Aorta (tissue), 5 donors: ENCODE data around the gene CREB3L2. TPM values are rescaled to one million over a fixed set of nuclear protein-coding genes. Genes with fewer than 3 reads are reported as not detected.

ENCODE experiments used
- ATAC-seq: fragments of 200-7000 bp; cut with Tn5 transposase; one replicate; pipeline ENCODE4 v1.9.1; 2022; ENCODE audit warnings: moderate library complexity; ENCODE audit not compliant: low FRiP score
- DNase-seq, 2 donors: peaks; one replicate each; pipeline ENCODE4 v3.0.0-alpha.2; 2020
- H3K27ac ChIP-seq, 2 donors: one replicate each; pipeline ENCODE4 v1.5.1; 2013; ENCODE audit warnings: low read length in 2 of 2, mild to moderate bottlenecking in 2 of 2, moderate library complexity in 2 of 2, control low read depth in 1 of 2, inconsistent platforms in 1 of 2, low read depth in 1 of 2
- H3K27me3 ChIP-seq, 2 donors: one replicate each; pipeline ENCODE4 v1.6.1; 2013; ENCODE audit warnings: control low read depth in 1 of 2, low read length in 1 of 2, mild to moderate bottlenecking in 1 of 2, moderate library complexity in 1 of 2; ENCODE audit not compliant: insufficient read depth in 2 of 2, control insufficient read depth in 1 of 2
- H3K36me3 ChIP-seq, 2 donors: one replicate each; pipeline ENCODE4 v1.6.1; 2013; ENCODE audit warnings: control low read depth in 1 of 2, low read length in 1 of 2, mild to moderate bottlenecking in 1 of 2; ENCODE audit not compliant: insufficient read depth in 2 of 2, control insufficient read depth in 1 of 2
- H3K4me1 ChIP-seq, 2 donors: one replicate each; pipeline ENCODE4 v1.6.1; 2013; ENCODE audit warnings: low read length in 2 of 2, control low read depth in 1 of 2, mild to moderate bottlenecking in 1 of 2, moderate library complexity in 1 of 2; ENCODE audit not compliant: insufficient read depth in 2 of 2, control insufficient read depth in 1 of 2
- H3K4me3 ChIP-seq, 2 donors: one replicate each; pipeline ENCODE4 v1.5.1; 2013; ENCODE audit warnings: low read length in 2 of 2, control low read depth in 1 of 2, mild to moderate bottlenecking in 1 of 2
- H3K9me3 ChIP-seq: one replicate; pipeline ENCODE4 v1.6.1; 2013; ENCODE audit warnings: mild to moderate bottlenecking, low read length; ENCODE audit not compliant: control insufficient read depth
- WGBS, 2 donors: extraction: QIAGEN DNeasy Blood & Tissue Kit; methylation state at CpG; one replicate each; pipeline ENCODE4 v1.1.7; 2013; 5-methylcytosine and 5-hydroxymethylcytosine counted together
- intact Hi-C, 2 donors: fragments of 100-400 bp; cut with DNase I; formaldehyde crosslinking; loops; one replicate each; pipeline versions ENCODE4 v1.14.2 to v1.15.0; 2022
- polyA plus RNA-seq, 2 donors: library from polyadenylated mRNA; stranded (reverse); fragments of 200-250 nt; gene quantifications; one replicate each; pipeline ENCODE4 v1.2.3, GENCODE V29; 2013
- total RNA-seq, 2 donors: library from RNA; stranded (reverse); fragmentation: NEBNext Ultra II Directional; extraction: Animal tissue kit (Norgen Biotek cat#: 25700); gene quantifications; one replicate each; pipeline ENCODE4 v1.2.1, GENCODE V29; 2021
- donor health status: healthy with polysubstance abuse.
- donor health status: Bipolar disorder and iron deficiency.
- donor health status: DM: no; HTN: no; CAD: no.
- donor health status: DM: no; HTN: no; CAD: no.
- donor health status: DM: yes; HTN: yes; CAD: no.

Gene CREB3L2
- total and polyA plus RNA-seq, 4 donors, result 10.6 to 165 (median 73.7) TPM

DNA sequence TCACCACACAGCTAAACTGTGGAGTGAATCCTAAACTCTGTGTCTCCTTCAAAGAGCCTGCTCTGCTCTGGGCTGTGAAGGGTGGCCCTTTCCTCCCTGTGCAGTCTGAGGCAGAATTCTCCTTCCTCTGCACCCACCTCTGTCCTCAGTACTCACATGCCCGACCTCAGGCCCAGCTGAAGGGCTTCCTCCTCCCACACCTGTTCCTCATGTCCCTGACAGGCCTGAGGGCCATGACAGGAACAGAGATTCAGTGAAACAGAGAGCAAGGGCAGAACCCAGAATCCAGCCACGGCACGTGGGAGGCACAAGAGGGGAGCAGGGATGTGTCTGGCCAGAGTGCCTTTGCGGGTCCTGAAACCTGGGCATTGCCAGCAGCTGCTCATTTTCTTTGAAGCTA, 13.9 kb downstream of the CREB3L2 start:
- no peaks in the 10 kb centered on the region for H3K9me3 ChIP-seq
- ATAC-seq (no peak), DNase-seq (no peak)
- H3K36me3 ChIP-seq, result no peaks in the 10 kb centered on the region
- intact Hi-C loops, result no loop called here
- 17 to 18% methylated on average over 4 of the region's 4 CpGs for WGBS, 2 donors
- no peaks in the 10 kb centered on the region for H3K27me3 ChIP-seq
- H3K27ac ChIP-seq, result peak overlapping the region; percentile 29 to 83
- peaks cover 19 to 27% of the 10 kb centered on the region in 2 donors for H3K4me1 ChIP-seq
- H3K4me3 ChIP-seq, result no peak overlapping the region

DNA sequence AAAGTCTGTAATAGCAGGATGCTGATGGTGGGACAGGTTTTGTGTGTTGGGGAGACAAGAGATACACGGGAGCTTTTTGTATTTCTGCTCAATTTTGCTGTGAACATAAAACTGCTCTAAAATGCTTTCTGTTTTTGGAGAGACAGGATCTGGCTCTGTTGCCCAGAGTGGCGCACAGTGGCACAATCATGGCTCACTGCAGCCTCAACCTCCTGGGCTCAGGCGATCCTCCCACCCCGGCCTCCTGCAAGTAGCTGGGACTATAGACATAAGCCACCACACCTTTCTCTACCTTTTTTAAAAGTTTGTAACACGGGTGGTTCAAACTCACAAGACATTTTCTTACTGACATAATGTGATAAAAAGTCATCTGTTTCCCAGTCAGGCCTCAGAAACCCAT, 14.3 kb downstream of the CREB3L2 start:
- peaks cover 19 to 26% of the 10 kb centered on the region in 2 donors for H3K4me1 ChIP-seq
- H3K4me3 ChIP-seq, result no peak overlapping the region
- WGBS, 2 donors, result 51 to 52% methylated on average over 5 of the region's 5 CpGs
- peak overlapping the region in 1 of 2 donors; percentile 31 for H3K27ac ChIP-seq
- H3K36me3 ChIP-seq, result no peaks in the 10 kb centered on the region
- ATAC-seq (no peak), DNase-seq (no peak)
- intact Hi-C loops, result no loop called here
- no peaks in the 10 kb centered on the region for H3K9me3 ChIP-seq
- H3K27me3 ChIP-seq, result no peaks in the 10 kb centered on the region

DNA sequence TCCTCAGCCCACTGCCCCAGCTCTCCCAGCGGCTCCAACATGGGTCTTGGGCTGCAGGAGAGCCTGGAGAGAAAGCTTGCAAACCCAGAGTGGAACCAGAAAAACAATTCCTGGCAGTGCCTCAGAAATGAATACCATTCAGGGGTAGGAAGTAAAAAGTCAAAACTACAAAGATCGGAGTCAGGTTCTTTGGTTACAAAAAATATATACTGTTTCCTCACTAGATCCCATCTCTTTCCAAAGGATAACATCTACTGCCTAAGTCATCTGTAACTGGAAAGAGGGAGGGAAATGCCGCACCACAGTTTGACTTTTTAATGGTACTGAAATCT, 14.9 kb downstream of the CREB3L2 start:
- Histone ChIP-seq H3K4me1 (peaks cover 19 to 30% of the 10 kb centered on the region in 2 donors), H3K4me3 (no peak overlapping the region), H3K9me3 (no peaks in the 10 kb centered on the region), H3K36me3 (no peaks in the 10 kb centered on the region), H3K27ac (peak overlapping the region; percentile 31 to 79), H3K27me3 (no peaks in the 10 kb centered on the region)
- no peak for DNase-seq
- no peak for ATAC-seq
- WGBS, 2 donors, result 11 to 16% methylated on average over 3 of the region's 3 CpGs
- intact Hi-C loops, result no loop called here

DNA sequence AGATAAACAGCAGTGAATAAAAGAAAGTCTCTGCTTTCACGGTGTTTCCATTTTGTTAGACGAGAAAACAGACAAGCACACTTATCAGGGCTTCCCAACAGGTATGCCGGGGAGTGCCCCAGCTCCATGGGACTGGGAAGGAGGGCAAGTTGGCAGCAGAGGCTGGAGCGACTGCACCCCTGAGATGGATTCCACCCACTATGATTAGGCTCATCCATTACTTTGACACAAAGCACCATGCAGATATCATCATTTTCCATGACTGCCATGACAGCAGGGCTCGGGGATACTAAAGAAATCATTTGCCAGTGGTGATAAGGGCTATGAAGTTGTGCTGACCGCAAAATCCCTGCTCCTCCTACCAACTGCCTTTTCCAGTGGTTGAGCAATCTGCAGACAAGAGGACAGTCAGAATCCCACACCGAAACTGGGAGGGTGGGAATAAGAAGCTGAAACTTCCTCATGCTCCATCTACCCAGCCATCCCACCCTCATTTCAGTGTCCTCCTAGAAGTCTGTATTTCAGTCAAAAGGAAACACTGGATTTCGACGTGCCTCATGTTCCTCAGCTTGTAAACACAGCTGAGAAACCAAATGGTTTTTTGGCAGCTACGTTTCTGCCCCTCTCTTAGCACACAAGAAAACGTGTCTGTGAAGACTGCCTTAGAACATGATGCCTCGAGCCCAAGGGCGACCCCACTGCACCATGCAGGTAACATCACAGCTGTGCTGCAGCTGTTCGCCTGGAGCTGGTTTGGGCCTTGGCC, 15.5 kb downstream of the CREB3L2 start:
- no peak for DNase-seq
- ATAC-seq, result peak; percentile 30
- H3K4me3 ChIP-seq, result no peak overlapping the region
- intact Hi-C loops, result no loop called here
- no peaks in the 10 kb centered on the region for H3K9me3 ChIP-seq
- H3K27ac ChIP-seq, result peak overlapping the region; percentile 31 to 79
- no peaks in the 10 kb centered on the region for H3K27me3 ChIP-seq
- WGBS, 2 donors, result 14 to 17% methylated on average over 14 of the region's 14 CpGs
- no peaks in the 10 kb centered on the region for H3K36me3 ChIP-seq
- peaks cover 21 to 30% of the 10 kb centered on the region in 2 donors for H3K4me1 ChIP-seq

DNA sequence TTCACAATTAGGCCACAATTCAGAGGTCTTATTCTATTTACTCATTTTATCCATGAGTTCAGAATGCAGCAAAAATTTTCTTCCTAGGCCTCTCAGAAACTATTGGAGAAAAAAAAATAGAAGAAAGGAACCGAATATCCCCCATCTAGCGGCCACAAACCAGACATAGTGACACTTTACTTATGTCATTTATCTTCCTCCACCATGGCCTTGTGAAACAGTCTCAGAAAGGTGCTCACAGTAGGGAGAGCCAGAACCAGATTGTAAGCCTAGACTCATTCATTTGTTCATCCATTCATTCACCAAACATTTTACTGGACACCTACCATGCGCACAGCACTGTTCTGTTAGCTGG, 16.0 kb downstream of the CREB3L2 start:
- no peak for ATAC-seq
- H3K36me3 ChIP-seq, result no peaks in the 10 kb centered on the region
- no peak for DNase-seq
- intact Hi-C loops, result no loop called here
- no peak overlapping the region for H3K4me3 ChIP-seq
- no peaks in the 10 kb centered on the region for H3K9me3 ChIP-seq
- no peaks in the 10 kb centered on the region for H3K27me3 ChIP-seq
- WGBS, 2 donors, result 45 to 57% methylated on average over 3 of the region's 3 CpGs
- H3K27ac ChIP-seq, result peak overlapping the region; percentile 31 to 58
- peaks cover 24 to 30% of the 10 kb centered on the region in 2 donors for H3K4me1 ChIP-seq

DNA sequence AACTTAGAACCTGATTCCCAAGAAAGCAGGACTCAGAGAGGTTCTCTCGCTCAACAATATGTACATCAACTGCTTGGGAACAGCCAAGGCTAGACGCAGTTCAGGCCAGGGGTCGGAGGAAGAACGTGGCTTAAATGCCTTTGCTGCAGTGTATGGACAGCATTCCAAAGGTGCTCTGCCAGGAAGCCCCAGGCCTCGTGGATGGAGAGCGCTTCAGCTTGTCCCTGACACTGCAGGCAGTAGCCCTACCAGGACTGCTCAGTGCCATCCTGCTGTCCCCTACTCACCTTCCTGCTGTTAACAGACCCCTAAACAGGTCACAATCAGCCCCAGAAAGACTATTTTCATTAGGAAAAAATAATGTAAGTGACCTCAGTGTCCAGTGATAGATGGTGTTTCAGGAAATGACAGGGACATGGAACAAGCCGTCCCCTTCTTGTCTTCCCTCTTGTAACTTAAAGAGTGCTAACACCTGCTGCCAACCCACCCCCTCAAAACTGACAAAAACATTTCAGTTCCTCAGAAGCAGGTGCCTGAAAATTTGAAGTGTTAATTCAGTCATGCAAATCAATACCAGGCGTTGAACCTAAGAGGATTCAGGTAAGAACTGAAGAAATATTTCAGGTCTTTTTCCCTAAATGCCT, 16.5 kb downstream of the CREB3L2 start:
- WGBS, 2 donors, result 27 to 33% methylated on average over 8 of the region's 8 CpGs
- Histone ChIP-seq H3K36me3 (no peaks in the 10 kb centered on the region), H3K4me1 (peaks cover 27 to 32% of the 10 kb centered on the region in 2 donors), H3K27ac (peak overlapping the region; percentile 90 to 93), H3K27me3 (no peaks in the 10 kb centered on the region), H3K9me3 (no peaks in the 10 kb centered on the region), H3K4me3 (no peak overlapping the region)
- intact Hi-C loops, result no loop called here
- no peak for ATAC-seq
- DNase-seq, result no peak

DNA sequence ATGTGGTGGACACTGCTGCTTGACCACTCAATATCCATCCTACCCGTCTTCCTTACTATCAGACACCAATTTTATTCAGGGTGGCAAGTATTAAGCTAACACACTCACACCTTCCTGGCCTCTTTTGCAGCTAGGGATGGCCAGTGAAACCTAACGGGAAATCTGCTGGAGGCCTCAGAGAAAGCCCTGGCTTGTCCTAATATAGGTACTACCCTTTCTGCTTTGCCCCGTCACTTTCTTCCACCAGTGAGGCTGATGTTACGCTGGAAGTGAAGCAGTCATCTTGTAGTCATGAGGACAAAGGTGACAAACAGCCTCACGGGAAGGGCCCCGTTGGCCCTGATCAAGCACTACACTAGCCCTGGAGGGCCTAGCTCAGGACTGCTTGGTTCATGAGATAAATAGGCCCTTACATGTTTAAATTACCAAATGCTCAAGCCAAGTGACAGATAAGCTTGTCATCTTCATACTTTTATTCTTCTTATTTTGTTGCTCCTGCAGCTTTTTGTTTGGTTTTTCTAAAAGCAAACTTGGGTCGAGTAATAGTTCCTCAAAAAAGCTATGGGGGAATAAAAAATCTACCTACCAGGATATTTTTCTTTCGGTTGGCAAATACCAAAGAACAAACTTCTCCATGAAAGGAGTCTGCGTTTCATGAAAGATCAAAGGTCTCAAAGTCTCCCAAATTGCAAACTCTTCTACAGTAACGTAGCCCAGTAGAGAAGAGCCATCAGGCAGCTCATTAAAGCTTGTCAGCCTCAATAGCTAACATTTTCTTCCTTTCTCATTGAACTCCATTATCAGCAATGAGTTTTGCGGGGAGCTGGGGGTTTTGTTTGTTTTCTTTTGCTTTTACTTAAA, 17.5 kb downstream of the CREB3L2 start:
- H3K4me1 ChIP-seq, result peaks cover 28 to 35% of the 10 kb centered on the region in 2 donors
- H3K27ac ChIP-seq, result peak overlapping the region; percentile 76 to 93
- DNase-seq, result no peak
- H3K4me3 ChIP-seq, result no peak overlapping the region
- no peak for ATAC-seq
- 20 to 24% methylated on average over 11 of the region's 11 CpGs for WGBS, 2 donors
- H3K36me3 ChIP-seq, result no peaks in the 10 kb centered on the region
- H3K27me3 ChIP-seq, result no peaks in the 10 kb centered on the region
- H3K9me3 ChIP-seq, result no peaks in the 10 kb centered on the region
- intact Hi-C loops, result loop anchor here (5.0 kb wide), 1 partner anchor 42 kb away; no protein-coding TSS in a partner anchor

DNA sequence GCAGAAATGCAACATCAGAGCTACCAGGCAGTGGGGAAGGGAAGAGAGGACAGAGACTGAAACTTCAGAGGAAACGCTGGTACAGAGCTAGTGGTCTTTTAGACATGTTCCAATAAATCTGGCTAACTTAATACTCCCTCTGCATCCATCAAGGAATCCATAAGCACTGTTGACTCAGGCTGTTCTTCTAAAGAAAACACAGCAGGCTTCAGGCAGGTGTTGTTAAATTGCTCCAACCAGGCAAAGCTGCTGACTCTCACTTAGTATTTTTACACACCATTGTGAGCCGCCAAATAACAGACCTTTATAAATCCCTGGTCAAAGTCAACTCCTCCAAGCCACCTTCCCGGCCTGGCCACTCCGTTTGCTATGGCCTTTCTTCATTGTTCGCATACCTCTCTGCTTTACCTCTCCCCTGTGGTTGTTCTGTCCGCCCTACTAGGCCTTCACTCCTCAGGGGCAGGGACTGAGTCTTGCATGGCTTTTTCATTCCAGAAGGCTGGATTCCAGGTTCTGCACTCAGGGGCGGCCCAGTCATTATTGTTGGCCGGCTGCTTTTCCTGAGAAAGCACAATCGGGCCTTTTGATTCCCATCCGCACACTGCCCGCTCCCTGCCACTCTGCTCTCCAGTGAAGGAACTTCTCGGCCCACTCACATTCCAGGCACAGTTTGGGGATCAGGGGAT, 18.4 kb downstream of the CREB3L2 start:
- ATAC-seq, result peak; percentile 68
- no peaks in the 10 kb centered on the region for H3K36me3 ChIP-seq
- intact Hi-C loops, result loop anchor here (5.0 kb wide), 1 partner anchor 41 kb away; no protein-coding TSS in a partner anchor
- DNase-seq, result peak; percentile 65 to 83
- H3K27ac ChIP-seq, result peak overlapping the region; percentile 76 to 93
- H3K9me3 ChIP-seq, result no peaks in the 10 kb centered on the region
- no peaks in the 10 kb centered on the region for H3K27me3 ChIP-seq
- 9 to 12% methylated on average over 12 of the region's 12 CpGs for WGBS, 2 donors
- H3K4me3 ChIP-seq, result no peak overlapping the region
- H3K4me1 ChIP-seq, result peaks cover 24 to 33% of the 10 kb centered on the region in 2 donors
